Fibroblast of mammary gland (primary cell): ENCODE data around the gene SH2D6.

Experiments used
- DNase-seq: peaks from one replicate; pipeline ENCODE4 v3.0.0-alpha.2; 2010; ENCODE audit warnings: low read depth
- H3K4me3 ChIP-seq: 2 replicates; pipeline ENCODE4 v1.5.1; 2011; ENCODE audit warnings: low read depth, mild to moderate bottlenecking, low read length, moderate library complexity; ENCODE audit not compliant: control insufficient read depth
- TF ChIP-seq, protein P1 (sequence below): conservative IDR thresholded peaks from 2 replicates; pipeline ENCODE4 v1.5.1; 2011; ENCODE audit warnings: low read depth, low read length, inconsistent platforms; ENCODE audit not compliant: control insufficient read depth, insufficient read depth

SH2D6 gene

DNA sequence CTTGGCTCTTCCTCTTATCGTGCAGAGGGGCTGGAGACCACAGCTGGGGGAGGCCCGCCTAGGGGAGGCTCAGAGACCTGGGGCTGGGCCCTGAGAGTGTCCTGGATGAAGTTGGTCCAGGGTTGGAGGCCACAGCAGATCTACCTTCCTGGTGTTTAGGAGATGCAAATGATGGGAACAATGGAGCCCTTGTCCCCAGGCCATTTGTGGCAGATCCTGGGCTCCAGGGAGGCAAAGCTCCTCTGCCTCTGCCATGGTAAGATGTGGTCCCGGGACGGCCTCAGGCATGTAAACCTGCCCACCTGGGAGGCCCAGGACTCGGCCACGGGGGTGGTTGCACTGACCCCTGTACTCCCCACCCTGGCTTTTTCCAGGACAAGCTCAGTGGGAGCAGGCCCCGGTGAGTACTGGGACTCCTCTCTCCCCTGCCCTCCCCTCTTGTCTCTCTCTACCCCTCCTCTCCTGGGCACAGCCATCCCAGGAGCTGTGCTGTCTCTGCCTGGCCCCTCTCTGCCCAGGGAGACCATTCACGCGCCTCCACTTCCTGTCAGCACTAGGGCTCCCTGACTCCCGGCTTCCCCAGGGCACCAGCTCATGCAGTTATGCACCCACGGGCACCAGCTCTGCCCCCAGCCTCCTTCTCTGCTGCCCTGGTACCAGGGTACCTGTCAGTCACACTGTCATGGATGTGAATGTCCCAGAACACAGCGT is 10.9 kb downstream of the SH2D6 start:
- TF ChIP-seq, protein P1, sequence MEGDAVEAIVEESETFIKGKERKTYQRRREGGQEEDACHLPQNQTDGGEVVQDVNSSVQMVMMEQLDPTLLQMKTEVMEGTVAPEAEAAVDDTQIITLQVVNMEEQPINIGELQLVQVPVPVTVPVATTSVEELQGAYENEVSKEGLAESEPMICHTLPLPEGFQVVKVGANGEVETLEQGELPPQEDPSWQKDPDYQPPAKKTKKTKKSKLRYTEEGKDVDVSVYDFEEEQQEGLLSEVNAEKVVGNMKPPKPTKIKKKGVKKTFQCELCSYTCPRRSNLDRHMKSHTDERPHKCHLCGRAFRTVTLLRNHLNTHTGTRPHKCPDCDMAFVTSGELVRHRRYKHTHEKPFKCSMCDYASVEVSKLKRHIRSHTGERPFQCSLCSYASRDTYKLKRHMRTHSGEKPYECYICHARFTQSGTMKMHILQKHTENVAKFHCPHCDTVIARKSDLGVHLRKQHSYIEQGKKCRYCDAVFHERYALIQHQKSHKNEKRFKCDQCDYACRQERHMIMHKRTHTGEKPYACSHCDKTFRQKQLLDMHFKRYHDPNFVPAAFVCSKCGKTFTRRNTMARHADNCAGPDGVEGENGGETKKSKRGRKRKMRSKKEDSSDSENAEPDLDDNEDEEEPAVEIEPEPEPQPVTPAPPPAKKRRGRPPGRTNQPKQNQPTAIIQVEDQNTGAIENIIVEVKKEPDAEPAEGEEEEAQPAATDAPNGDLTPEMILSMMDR = no peak
- H3K4me3 ChIP-seq = no peak overlapping the region
- no peak for DNase-seq

DNA sequence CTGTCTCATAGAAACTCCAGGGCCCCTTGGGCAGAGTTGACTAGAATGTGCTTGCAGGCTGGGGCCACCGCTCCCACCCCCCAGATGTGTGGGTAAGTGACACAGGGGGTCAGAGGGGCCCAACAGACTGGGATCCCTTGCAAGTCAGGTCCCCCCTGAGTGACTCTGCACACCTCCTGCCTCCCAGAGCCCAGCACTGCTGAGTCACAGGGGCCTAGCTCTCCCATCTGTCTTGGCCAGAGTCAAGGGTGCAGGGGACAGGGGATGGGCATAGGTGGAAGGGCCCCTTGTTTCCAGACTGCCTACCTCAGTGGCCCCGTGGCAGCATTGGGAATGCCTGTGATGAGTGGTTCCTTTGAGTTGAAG is 11.4 kb downstream of the SH2D6 start:
- H3K4me3 ChIP-seq = no peak overlapping the region
- DNase-seq = no peak
- TF ChIP-seq, protein P1 = no peak

DNA sequence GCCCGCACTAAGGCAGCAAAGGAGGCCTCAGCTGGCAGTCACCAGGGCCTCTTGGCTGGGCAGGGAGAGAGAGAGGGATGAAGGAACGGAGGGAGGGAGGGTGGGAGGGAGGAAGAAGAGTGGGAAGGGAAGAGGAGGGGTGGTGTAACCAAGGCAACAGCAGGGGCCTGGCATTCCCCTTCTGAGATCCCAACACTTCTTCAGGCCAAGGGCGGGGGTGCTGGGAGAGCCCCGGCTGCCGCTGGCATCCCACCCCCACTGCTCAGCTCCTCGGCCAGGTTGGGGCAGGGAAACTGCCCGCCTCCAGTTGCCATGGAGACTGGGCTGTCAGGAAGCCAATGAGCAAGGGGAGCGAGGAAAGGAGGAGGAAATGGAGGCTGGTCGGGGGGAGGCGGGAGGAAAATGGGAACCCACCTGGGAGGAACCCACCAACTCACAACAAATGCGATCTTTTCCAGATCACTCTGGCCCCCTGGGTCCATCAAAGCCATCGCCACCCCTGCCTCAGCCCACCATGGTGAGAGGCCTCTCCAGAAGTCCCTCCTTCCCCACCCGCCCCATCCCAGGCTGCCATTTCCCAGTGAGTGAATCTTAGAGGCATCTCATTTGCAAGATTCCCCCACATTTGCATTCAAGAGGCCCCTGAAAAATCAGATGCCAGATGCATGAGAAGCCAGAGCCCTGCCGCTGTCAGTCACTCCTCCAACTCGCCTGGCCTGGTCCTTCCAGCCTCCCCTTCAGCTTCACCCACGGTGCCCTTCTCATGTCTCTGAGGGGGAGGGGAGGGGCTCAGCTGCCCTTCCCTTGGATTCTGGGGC is 12.4 kb downstream of the SH2D6 start:
- H3K4me3 ChIP-seq = no peak overlapping the region
- DNase-seq = no peak
- TF ChIP-seq, protein P1 = no peak

DNA sequence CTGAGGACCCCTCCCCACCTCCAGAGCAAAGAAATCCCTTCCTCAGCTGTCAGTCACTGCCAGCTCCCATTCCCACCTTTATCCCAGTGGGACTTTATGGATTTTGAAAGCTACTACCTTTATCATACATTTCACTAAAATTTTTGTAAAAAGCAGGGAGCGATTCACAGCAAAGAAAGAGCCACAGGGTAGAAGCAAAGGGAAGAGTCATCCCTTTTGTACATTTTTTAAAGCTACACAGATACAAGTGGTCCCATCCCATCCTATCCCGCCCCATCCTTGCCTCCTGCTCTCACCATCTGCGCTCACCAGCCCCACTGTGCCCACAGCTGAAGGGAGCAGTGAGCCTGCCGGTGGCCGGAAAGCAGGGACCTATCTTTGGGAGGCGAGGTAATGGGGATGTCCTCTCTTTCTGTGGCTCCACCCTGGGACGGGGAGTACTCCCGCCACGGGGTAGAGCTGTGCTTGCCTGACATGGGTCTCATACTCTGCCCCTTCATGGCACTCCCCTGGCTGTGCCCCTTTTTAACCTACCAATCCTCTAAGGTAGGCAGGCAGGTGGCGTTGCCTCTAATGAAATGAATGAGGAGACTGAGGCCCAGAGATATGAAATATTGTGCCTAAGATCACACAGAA is 13.2 kb downstream of the SH2D6 start:
- no peak overlapping the region for H3K4me3 ChIP-seq
- no peak for DNase-seq
- TF ChIP-seq, protein P1 = no peak

DNA sequence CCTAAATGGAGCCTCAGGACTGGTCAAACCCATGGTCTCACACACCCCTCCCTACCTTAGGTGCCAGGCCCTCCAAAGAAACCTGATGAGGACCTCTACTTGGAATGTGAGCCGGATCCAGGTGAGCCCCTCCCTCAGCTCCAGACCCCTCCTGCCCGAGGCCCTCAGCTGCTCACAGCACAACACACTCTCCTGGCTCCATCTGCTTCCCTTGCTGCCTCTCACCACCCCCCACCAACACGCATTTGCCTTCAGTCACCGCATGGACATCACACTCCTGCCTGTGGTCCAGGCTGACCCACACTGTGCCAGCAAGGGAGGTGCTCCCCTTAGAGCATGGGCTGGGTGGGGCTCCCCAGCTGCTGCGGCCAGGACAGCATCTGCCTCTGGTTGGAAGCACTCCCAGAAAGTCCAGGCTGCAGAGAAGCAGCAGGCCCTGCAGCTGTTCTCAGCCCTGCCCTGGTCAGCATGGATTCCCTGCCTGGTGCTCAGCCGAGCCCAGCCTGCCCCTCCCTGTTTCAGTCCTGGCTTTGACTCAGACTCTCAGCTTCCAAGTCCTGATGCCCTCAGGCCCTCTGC is 15.1 kb downstream of the SH2D6 start:
- TF ChIP-seq, protein P1 = no peak
- DNase-seq = peak; percentile 98
- no peak overlapping the region for H3K4me3 ChIP-seq

DNA sequence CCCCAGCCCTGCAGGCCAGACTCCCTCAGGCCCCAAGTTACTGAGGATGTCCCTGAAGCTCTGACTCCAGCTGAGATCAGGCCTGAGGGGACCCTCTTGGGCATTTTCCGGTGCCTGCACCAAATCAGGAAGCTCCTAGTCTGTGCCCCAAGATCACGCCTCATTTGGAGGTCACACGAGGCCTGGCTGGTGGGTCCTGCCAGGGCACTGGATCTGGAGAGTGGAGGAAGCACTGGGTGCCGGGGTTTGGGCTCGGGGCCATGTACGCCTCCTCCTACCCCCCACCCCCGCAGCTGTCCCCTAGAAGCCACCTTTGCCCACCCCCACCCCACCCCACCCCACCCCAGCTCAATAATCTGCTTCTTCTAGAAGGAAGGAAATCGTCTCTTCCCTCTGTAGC is 16.2 kb downstream of the SH2D6 start:
- TF ChIP-seq, protein P1 = no peak
- no peak overlapping the region for H3K4me3 ChIP-seq
- DNase-seq = no peak
